ENCODE data around the gene SAFB. TPM values are rescaled to one million over a fixed set of nuclear protein-coding genes. Genes with fewer than 3 reads are reported as not detected.

Gene SAFB
- polyA plus RNA-seq, 3 donors, result 12.2 to 76.6 (median 23.1) TPM

GRCh38 chr19:5618591-5618990 is 4.3 kb upstream of the SAFB start:
- peaks cover 67 to 79% of the 10 kb centered on the region in 2 donors for H3K36me3 ChIP-seq (replicated peaks in 1 of 2; ENCODE audit: control insufficient read depth in 1 of 2, insufficient read depth in 2 of 2, low read length in 2 of 2)
- H3K4me3 Mint-ChIP-seq, result no peak overlapping the region
- H3K36me3 Mint-ChIP-seq, result peaks cover 68 to 75% of the 10 kb centered on the region in 2 donors
- H3K27ac ChIP-seq (ENCODE audit: low read depth in 1 of 2, low read length in 2 of 2), result peak overlapping the region in 1 of 2 donors; percentile 38
- H3K9me3 Mint-ChIP-seq, result peaks cover 0 to 5% (median 0%) of the 10 kb centered on the region in 7 donors
- TF ChIP-seq, protein P1, sequence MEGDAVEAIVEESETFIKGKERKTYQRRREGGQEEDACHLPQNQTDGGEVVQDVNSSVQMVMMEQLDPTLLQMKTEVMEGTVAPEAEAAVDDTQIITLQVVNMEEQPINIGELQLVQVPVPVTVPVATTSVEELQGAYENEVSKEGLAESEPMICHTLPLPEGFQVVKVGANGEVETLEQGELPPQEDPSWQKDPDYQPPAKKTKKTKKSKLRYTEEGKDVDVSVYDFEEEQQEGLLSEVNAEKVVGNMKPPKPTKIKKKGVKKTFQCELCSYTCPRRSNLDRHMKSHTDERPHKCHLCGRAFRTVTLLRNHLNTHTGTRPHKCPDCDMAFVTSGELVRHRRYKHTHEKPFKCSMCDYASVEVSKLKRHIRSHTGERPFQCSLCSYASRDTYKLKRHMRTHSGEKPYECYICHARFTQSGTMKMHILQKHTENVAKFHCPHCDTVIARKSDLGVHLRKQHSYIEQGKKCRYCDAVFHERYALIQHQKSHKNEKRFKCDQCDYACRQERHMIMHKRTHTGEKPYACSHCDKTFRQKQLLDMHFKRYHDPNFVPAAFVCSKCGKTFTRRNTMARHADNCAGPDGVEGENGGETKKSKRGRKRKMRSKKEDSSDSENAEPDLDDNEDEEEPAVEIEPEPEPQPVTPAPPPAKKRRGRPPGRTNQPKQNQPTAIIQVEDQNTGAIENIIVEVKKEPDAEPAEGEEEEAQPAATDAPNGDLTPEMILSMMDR (IDR thresholded peaks at IDR 0.05), result no peak
- no peak overlapping the region for H3K4me3 ChIP-seq (replicated peaks in 1 of 3; ENCODE audit: low read depth in 2 of 3, low read length in 3 of 3)
- H3K9me3 ChIP-seq (replicated peaks in 1 of 2; ENCODE audit: control insufficient read depth in 1 of 2, insufficient read depth in 1 of 2, low read length in 2 of 2), result no peaks in the 10 kb centered on the region
- no peak overlapping the region for H2AFZ ChIP-seq (ENCODE audit: insufficient read depth, low read depth, low read length, poor library complexity, severe bottlenecking)
- peaks cover 77% of the 10 kb centered on the region for H4K20me1 ChIP-seq (ENCODE audit: insufficient read depth, low read length)
- no peak overlapping the region for H3K4me2 ChIP-seq (replicated peaks; ENCODE audit: extremely low read depth, low read length, poor library complexity, severe bottlenecking)
- intact Hi-C loops (cut with micrococcal nuclease), result no loop called here
- DNase-seq, result no peak
- H3K4me1 ChIP-seq (ENCODE audit: control insufficient read depth in 1 of 2, insufficient read depth in 2 of 2, low read length in 2 of 2), result peaks cover 14 to 25% of the 10 kb centered on the region in 2 donors
- H3K9ac ChIP-seq (ENCODE audit: insufficient read depth, low read length, poor library complexity, severe bottlenecking), result no peak overlapping the region
- 92% methylated on average over 7 of the region's 9 CpGs for WGBS (ENCODE audit: insufficient coverage)
- no peaks in the 10 kb centered on the region for H3K27me3 Mint-ChIP-seq (ENCODE audit: low read depth in 3 of 3)
- peak overlapping the region in 1 of 7 donors; percentile 15 for H3K27ac Mint-ChIP-seq
- H3K4me1 Mint-ChIP-seq, result peaks cover 23% of the 10 kb centered on the region
- H3K79me2 ChIP-seq (ENCODE audit: insufficient read depth, low read length), result peaks cover 88% of the 10 kb centered on the region
- no peaks in the 10 kb centered on the region for H3K27me3 ChIP-seq (ENCODE audit: control insufficient read depth in 2 of 2, insufficient read depth in 2 of 2, low read length in 2 of 2)

GRCh38 chr19:5619946-5620345 is 2.9 kb upstream of the SAFB start:
- DNase-seq, result no peak
- peaks cover 53 to 65% of the 10 kb centered on the region in 2 donors for H3K36me3 ChIP-seq (replicated peaks in 1 of 2; ENCODE audit: control insufficient read depth in 1 of 2, insufficient read depth in 2 of 2, low read length in 2 of 2)
- no peaks in the 10 kb centered on the region for H3K27me3 Mint-ChIP-seq (ENCODE audit: low read depth in 3 of 3)
- TF ChIP-seq, protein P1 (IDR thresholded peaks at IDR 0.05), result no peak
- peaks cover 32% of the 10 kb centered on the region for H3K4me1 Mint-ChIP-seq
- H3K9me3 ChIP-seq (replicated peaks in 1 of 2; ENCODE audit: control insufficient read depth in 1 of 2, insufficient read depth in 1 of 2, low read length in 2 of 2), result no peaks in the 10 kb centered on the region
- H3K27ac Mint-ChIP-seq, result peak overlapping the region in 1 of 7 donors; percentile 33
- peaks cover 56 to 62% of the 10 kb centered on the region in 2 donors for H3K36me3 Mint-ChIP-seq
- WGBS (ENCODE audit: insufficient coverage), result no CpG with 5 or more reads among the region's 3 CpGs
- H4K20me1 ChIP-seq (ENCODE audit: insufficient read depth, low read length), result peaks cover 77% of the 10 kb centered on the region
- no peak overlapping the region for H3K4me3 ChIP-seq (replicated peaks in 1 of 3; ENCODE audit: low read depth in 2 of 3, low read length in 3 of 3)
- peak overlapping the region in 1 of 2 donors; percentile 6 for H3K27ac ChIP-seq (ENCODE audit: low read depth in 1 of 2, low read length in 2 of 2)
- no peak overlapping the region for H3K4me3 Mint-ChIP-seq
- peaks cover 0 to 7% (median 0%) of the 10 kb centered on the region in 7 donors for H3K9me3 Mint-ChIP-seq
- no peaks in the 10 kb centered on the region for H3K27me3 ChIP-seq (ENCODE audit: control insufficient read depth in 2 of 2, insufficient read depth in 2 of 2, low read length in 2 of 2)
- peaks cover 26 to 39% of the 10 kb centered on the region in 2 donors for H3K4me1 ChIP-seq (ENCODE audit: control insufficient read depth in 1 of 2, insufficient read depth in 2 of 2, low read length in 2 of 2)
- H3K9ac ChIP-seq (ENCODE audit: insufficient read depth, low read length, poor library complexity, severe bottlenecking), result no peak overlapping the region
- H3K4me2 ChIP-seq (replicated peaks; ENCODE audit: extremely low read depth, low read length, poor library complexity, severe bottlenecking), result no peak overlapping the region
- H2AFZ ChIP-seq (ENCODE audit: insufficient read depth, low read depth, low read length, poor library complexity, severe bottlenecking), result no peak overlapping the region
- peaks cover 92% of the 10 kb centered on the region for H3K79me2 ChIP-seq (ENCODE audit: insufficient read depth, low read length)
- intact Hi-C loops (cut with micrococcal nuclease), result loop anchor here in 1 of 2 donors (2.0 kb wide), 1 partner anchor 67 kb away; no protein-coding TSS in a partner anchor

All from CD14-positive monocyte (primary cell).